OCI-LY3 (cell line): ENCODE measurements around the gene COG2.

Experiments used
- H2AFZ ChIP-seq: fragments of 200-600, 300-600 bp; shearing (Covaris generic); 2 replicates; pipeline ENCODE4 v1.6.0; 2014; ENCODE audit warnings: antibody characterized with exemption, low read depth, low read length
- H3K27ac ChIP-seq: fragments of 200-600, 300-600 bp; sonication (generic); 2 replicates; pipeline ENCODE4 v1.5.1; 2014; ENCODE audit warnings: mild to moderate bottlenecking, low read length, moderate library complexity, mixed read lengths
- H3K27me3 ChIP-seq: fragments of 200-600, 300-600 bp; sonication (generic); 2 replicates; pipeline ENCODE4 v1.6.1; 2014; ENCODE audit warnings: low read depth, low read length, mixed read lengths
- H3K36me3 ChIP-seq: fragments of 200-600, 300-600 bp; sonication (generic); replicated peaks from 2 replicates; pipeline ENCODE3; 2014; ENCODE audit warnings: low read depth, low read length, mixed read lengths
- H3K4me1 ChIP-seq: fragments of 300-600, 200-600 bp; sonication (generic); 2 replicates; pipeline ENCODE4 v1.6.1; 2014; ENCODE audit warnings: low read length, mixed read lengths
- H3K4me2 ChIP-seq: fragments of 200-600, 300-600 bp; sonication (generic); 2 replicates; pipeline ENCODE4 v1.6.1; 2014; ENCODE audit warnings: low read length, mixed read lengths
- H3K4me3 ChIP-seq: fragments of 300-600, 200-600 bp; sonication (generic); 2 replicates; pipeline ENCODE4 v1.5.1; 2014; ENCODE audit warnings: antibody characterized with exemption, mild to moderate bottlenecking, low read length, moderate library complexity
- H3K79me2 ChIP-seq: fragments of 300-600, 200-600 bp; shearing (Covaris generic); 2 replicates; pipeline ENCODE4 v1.6.1; 2014; ENCODE audit warnings: mild to moderate bottlenecking, low read length, mixed read lengths
- H3K9ac ChIP-seq: fragments of 300-600, 200-600 bp; shearing (Covaris generic); 2 replicates; pipeline ENCODE4 v1.6.0; 2014; ENCODE audit warnings: mild to moderate bottlenecking, low read length, moderate library complexity
- H3K9me3 ChIP-seq: fragments of 200-600, 300-600 bp; shearing (Covaris generic); 2 replicates; pipeline ENCODE4 v1.6.1; 2014; ENCODE audit warnings: low read length, mixed read lengths; ENCODE audit not compliant: insufficient read depth
- H4K20me1 ChIP-seq: fragments of 200-600, 300-600 bp; sonication (generic); 2 replicates; pipeline ENCODE4 v1.6.1; 2016; ENCODE audit warnings: low read length, mixed read lengths; ENCODE audit not compliant: insufficient read depth
- CTCF ChIP-seq: fragments of 200-600, 300-600 bp; sonication (generic); IDR thresholded peaks from 2 replicates; pipeline ENCODE4 v1.5.1; 2014; ENCODE audit warnings: antibody characterized with exemption, low read length, low read depth
- EZH2phosphoT487 ChIP-seq: fragments of 200-600 bp; shearing (Covaris generic); IDR thresholded peaks from 2 replicates; pipeline ENCODE4 v1.6.1; 2018; ENCODE audit warnings: antibody characterized with exemption, mixed run types, low read depth

The COG2 gene

GRCh38 chr1:230706020-230706699, 63.9 kb downstream of the COG2 start:
- H3K9ac ChIP-seq, result no peak overlapping the region
- H3K9me3 ChIP-seq, result no peaks in the 10 kb centered on the region
- H3K4me2 ChIP-seq, result no peak overlapping the region
- H3K36me3 ChIP-seq, result no peaks in the 10 kb centered on the region
- no peaks in the 10 kb centered on the region for H3K4me1 ChIP-seq
- no peaks in the 10 kb centered on the region for H3K79me2 ChIP-seq
- H2AFZ ChIP-seq, result no peak overlapping the region
- H3K27me3 ChIP-seq, result no peaks in the 10 kb centered on the region
- no peak for TF ChIP-seq CTCF
- TF ChIP-seq EZH2phosphoT487, result no peak
- no peaks in the 10 kb centered on the region for H4K20me1 ChIP-seq
- H3K4me3 ChIP-seq, result no peak overlapping the region
- no peak overlapping the region for H3K27ac ChIP-seq

- Histone ChIP-seq H3K9ac (no peak overlapping the region), H3K27ac (no peak overlapping the region)
- TF ChIP-seq EZH2phosphoT487 (no peak), CTCF (no peak)
These were observed 64.8 kb downstream of the COG2 start for GRCh38 chr1:230706887-230707731.

GRCh38 chr1:230707732-230708630, 65.7 kb downstream of the COG2 start:
- Histone ChIP-seq H3K27me3 (no peaks in the 10 kb centered on the region), H3K36me3 (no peaks in the 10 kb centered on the region), H3K79me2 (no peaks in the 10 kb centered on the region), H3K27ac (no peak overlapping the region), H3K4me3 (no peak overlapping the region), H3K4me1 (no peaks in the 10 kb centered on the region), H2AFZ (no peak overlapping the region), H3K9ac (no peak overlapping the region), H4K20me1 (no peaks in the 10 kb centered on the region), H3K9me3 (no peaks in the 10 kb centered on the region), H3K4me2 (no peak overlapping the region)
- TF ChIP-seq EZH2phosphoT487, result no peak
- TF ChIP-seq CTCF, result no peak

More at GRCh38 chr1:230706887-230707731, 64.8 kb downstream of the COG2 start:
- H3K36me3 ChIP-seq, result no peaks in the 10 kb centered on the region
- H2AFZ ChIP-seq, result no peak overlapping the region
- no peaks in the 10 kb centered on the region for H3K27me3 ChIP-seq
- no peaks in the 10 kb centered on the region for H3K79me2 ChIP-seq
- no peak overlapping the region for H3K4me3 ChIP-seq
- H4K20me1 ChIP-seq, result no peaks in the 10 kb centered on the region
- H3K4me2 ChIP-seq, result no peak overlapping the region
- H3K9me3 ChIP-seq, result no peaks in the 10 kb centered on the region
- H3K4me1 ChIP-seq, result no peaks in the 10 kb centered on the region
